ENCODE measurements around the gene SIK3.
A peak's percentile ranks its signal among the peaks of the same experiment; 100 is the strongest.

SIK3 gene

DNA sequence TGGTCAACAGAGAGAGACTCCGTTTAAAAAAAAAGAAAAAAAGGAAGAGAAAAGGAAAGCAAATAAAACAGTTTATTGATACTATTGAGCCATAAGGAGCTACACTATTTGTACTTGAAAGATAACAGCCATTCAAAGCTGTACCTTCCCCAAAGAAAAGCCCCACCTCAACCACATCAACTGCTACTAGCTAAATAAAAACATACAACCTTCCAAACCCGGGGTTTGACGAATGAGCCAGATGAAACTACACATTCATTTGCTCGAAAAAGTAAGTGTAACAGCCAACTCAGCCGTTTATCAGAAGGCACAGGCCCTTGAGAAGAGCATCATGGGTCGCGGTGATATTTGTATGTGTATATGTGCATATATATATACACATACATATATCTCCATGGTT, 78.4 kb downstream of the SIK3 start:
- no peak for DNase-seq (ENCODE audit: low read depth)
- H3K4me3 ChIP-seq (ENCODE audit: control insufficient read depth, low read depth, low read length): no peak overlapping the region
- TF ChIP-seq, protein P1, sequence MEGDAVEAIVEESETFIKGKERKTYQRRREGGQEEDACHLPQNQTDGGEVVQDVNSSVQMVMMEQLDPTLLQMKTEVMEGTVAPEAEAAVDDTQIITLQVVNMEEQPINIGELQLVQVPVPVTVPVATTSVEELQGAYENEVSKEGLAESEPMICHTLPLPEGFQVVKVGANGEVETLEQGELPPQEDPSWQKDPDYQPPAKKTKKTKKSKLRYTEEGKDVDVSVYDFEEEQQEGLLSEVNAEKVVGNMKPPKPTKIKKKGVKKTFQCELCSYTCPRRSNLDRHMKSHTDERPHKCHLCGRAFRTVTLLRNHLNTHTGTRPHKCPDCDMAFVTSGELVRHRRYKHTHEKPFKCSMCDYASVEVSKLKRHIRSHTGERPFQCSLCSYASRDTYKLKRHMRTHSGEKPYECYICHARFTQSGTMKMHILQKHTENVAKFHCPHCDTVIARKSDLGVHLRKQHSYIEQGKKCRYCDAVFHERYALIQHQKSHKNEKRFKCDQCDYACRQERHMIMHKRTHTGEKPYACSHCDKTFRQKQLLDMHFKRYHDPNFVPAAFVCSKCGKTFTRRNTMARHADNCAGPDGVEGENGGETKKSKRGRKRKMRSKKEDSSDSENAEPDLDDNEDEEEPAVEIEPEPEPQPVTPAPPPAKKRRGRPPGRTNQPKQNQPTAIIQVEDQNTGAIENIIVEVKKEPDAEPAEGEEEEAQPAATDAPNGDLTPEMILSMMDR (conservative IDR thresholded peaks at IDR 0.05; ENCODE audit: control insufficient read depth, insufficient read depth, low read depth, low read length): no peak

DNA sequence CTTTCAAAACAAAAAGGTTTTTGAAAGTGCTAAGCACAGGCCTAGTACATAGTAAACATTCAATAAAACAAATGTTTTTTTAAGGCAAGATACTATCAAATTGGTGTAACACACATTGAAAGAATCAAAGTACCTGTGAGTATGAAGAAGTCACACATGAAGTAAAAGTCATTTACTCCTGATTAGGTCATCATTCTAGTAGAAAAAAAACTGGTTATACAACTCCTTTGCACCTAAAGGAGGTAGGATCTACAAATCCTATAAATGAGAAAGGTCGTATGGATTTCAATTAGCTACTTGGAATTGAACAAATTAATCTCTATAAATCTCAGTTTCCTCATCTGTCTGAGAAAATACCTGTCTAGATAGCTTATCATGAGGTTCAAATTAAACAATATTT, 80.8 kb downstream of the SIK3 start:
- TF ChIP-seq, protein P1 (conservative IDR thresholded peaks at IDR 0.05; ENCODE audit: control insufficient read depth, insufficient read depth, low read depth, low read length): no peak
- DNase-seq (ENCODE audit: low read depth): no peak
- H3K4me3 ChIP-seq (ENCODE audit: control insufficient read depth, low read depth, low read length): no peak overlapping the region

DNA sequence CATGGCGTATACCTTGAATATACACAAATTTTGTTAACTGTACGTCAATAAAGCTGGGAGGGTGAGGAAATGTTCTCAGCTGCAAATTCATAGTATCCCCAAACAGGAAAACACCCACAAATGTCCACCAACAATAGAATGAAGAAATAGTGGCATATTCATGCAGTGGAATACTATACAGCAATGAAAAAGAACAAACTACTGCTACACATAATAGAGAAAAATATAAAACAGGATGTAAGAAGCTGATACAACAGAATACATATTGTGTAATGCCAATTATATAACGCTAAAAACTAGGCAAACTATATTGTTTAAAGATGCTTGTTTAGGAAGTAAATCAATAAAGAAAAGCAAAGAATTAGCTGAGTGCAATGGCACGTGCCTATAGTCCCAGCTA, 81.5 kb downstream of the SIK3 start:
- DNase-seq (ENCODE audit: low read depth): no peak
- no peak overlapping the region for H3K4me3 ChIP-seq (ENCODE audit: control insufficient read depth, low read depth, low read length)
- TF ChIP-seq, protein P1 (conservative IDR thresholded peaks at IDR 0.05; ENCODE audit: control insufficient read depth, insufficient read depth, low read depth, low read length): no peak

DNA sequence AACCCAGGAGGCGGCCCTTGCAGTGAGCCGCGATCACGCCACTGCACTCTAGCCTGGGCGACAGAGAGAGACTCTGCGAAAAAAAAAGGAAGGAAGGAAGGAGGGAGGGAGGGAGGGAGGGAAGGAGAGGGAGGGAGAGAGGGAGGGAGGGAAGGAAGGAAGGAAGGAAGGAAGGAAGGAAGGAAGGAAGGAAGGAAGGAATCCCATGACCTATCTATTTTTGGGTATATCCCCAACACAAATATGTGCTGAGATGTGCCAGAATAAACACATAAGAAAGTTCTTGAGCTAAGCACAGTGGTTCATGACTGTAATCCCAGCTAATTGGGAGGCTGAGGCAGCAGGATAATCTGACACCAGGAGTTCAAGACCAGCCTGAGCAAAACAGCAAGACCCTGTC, 82.0 kb downstream of the SIK3 start:
- TF ChIP-seq, protein P1 (conservative IDR thresholded peaks at IDR 0.05; ENCODE audit: control insufficient read depth, insufficient read depth, low read depth, low read length): no peak
- no peak for DNase-seq (ENCODE audit: low read depth)
- no peak overlapping the region for H3K4me3 ChIP-seq (ENCODE audit: control insufficient read depth, low read depth, low read length)

DNA sequence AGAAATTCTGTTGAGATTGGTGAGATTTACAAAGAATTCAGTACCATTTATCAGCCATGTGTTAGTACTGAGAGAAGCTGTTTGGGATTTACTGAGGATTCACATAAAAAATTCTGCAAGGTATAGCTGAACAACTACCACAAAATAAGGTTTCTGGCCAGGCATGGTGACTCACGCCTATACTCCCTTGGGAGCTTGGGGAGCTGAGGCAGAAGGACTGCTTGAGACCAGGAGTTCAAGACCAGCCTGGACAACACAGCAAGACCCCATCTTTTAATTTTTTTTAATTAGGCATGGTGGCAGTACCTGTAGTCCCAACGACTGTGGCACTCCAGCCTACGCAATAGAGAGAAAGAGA, 86.7 kb downstream of the SIK3 start:
- H3K4me3 ChIP-seq (ENCODE audit: control insufficient read depth, low read depth, low read length): no peak overlapping the region
- peak; percentile 90 for DNase-seq (ENCODE audit: low read depth)
- TF ChIP-seq, protein P1 (conservative IDR thresholded peaks at IDR 0.05; ENCODE audit: control insufficient read depth, insufficient read depth, low read depth, low read length): no peak

DNA sequence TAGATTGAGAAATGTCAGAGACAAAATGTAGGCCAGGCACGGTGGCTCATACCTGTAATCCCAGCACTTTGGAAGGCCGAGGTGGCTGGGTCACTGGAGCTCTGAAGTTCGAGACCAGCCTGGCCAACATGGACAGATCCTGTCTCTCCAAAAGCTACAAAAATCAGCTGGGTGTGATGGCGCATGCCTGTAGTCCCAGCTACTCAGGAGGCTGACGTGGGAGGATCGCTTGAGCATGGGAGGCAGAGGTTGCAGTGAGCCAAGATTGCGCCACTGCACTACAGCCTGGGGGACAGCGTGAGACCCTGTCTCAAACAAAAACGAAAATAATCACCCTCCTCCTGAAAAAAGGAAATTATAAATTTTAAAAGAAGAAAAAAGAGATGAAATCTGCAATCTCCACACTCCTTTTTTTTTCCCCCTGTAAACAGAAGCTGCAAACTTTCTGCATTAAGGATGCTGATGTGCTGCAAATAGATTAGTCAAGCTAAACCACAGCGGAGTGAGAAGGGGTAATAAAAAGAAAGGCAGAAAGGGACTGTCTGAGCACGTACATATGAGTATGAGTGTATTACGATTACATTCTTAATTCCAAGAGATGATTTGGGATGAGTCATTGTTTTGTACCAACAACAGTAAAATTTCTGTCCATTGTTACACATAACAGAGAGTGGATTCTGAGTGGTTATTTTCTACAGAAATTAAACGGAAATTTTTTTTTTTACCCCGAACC, 87.3 kb downstream of the SIK3 start:
- peak; percentile 97 for DNase-seq (ENCODE audit: low read depth)
- H3K4me3 ChIP-seq (ENCODE audit: control insufficient read depth, low read depth, low read length): no peak overlapping the region
- TF ChIP-seq, protein P1 (conservative IDR thresholded peaks at IDR 0.05; ENCODE audit: control insufficient read depth, insufficient read depth, low read depth, low read length): no peak
